Lower leg skin (tissue), 3 donors: ENCODE results near the gene KLHL5.

Experiments used
- POLR2A ChIP-seq, 2 donors: fragments of 450-650 bp; IDR thresholded peaks; one replicate each; pipeline ENCODE4 v1.6.1; 2016 to 2017; ENCODE audit warnings: antibody characterized with exemption in 2 of 2, mild to moderate bottlenecking in 1 of 2, moderate library complexity in 1 of 2
- TF ChIP-seq, protein P1 (sequence below), 3 donors: fragments of 450-650 bp; IDR thresholded peaks; one replicate each; pipeline ENCODE4 v1.5.1; 2016; ENCODE audit warnings: antibody characterized with exemption in 3 of 3, mild to moderate bottlenecking in 3 of 3, moderate library complexity in 2 of 3

DNA sequence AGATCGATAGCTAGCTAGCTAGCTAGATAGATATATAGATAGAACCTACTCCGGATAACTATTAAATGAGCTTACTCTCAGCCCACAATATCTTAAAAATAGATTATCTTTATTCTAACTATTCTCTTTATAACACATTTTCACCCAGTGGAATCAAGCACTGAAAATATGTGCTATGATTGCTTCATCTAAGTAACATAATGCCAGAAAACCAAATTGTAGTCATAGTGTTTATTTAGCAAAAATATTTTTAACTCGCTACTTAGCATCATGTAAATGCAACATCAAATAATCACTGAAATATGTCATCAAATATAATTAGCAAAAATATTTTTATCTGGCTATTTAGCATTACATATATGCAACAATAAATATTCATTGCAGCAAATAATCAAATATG is 31.3 kb upstream of the KLHL5 start:
- TF ChIP-seq, protein P1, sequence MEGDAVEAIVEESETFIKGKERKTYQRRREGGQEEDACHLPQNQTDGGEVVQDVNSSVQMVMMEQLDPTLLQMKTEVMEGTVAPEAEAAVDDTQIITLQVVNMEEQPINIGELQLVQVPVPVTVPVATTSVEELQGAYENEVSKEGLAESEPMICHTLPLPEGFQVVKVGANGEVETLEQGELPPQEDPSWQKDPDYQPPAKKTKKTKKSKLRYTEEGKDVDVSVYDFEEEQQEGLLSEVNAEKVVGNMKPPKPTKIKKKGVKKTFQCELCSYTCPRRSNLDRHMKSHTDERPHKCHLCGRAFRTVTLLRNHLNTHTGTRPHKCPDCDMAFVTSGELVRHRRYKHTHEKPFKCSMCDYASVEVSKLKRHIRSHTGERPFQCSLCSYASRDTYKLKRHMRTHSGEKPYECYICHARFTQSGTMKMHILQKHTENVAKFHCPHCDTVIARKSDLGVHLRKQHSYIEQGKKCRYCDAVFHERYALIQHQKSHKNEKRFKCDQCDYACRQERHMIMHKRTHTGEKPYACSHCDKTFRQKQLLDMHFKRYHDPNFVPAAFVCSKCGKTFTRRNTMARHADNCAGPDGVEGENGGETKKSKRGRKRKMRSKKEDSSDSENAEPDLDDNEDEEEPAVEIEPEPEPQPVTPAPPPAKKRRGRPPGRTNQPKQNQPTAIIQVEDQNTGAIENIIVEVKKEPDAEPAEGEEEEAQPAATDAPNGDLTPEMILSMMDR (IDR thresholded peaks at IDR 0.05), result no peak
- TF ChIP-seq POLR2A (IDR thresholded peaks at IDR 0.05), result no peak
